Stimulated activated naive CD8-positive, alpha-beta T cell treated with anti-CD3 and anti-CD28 coated beads, Interleukin-15, amount 100 ng/mL, for 72 hours (primary cell): ENCODE measurements around the gene ARHGAP18.
A peak's percentile ranks its signal among the peaks of the same experiment; 100 is the strongest.

Experiments
- ATAC-seq: fragments of 150-1000 bp; cut with Tn5 transposase; 2 replicates; pipeline ENCODE4 v1.10.0; 2021; ENCODE audit warnings: mild to moderate bottlenecking, moderate library complexity
- DNase-seq, 2 donors: peaks; one replicate each; pipeline ENCODE4 v3.0.0; 2021 to 2022
- H3K27ac Mint-ChIP-seq, 2 donors: one replicate each; pipeline ENCODE4 v1.8.0; 2022; ENCODE audit warnings: mild to moderate bottlenecking in 2 of 2, mixed read lengths in 2 of 2, moderate library complexity in 2 of 2
- H3K27me3 Mint-ChIP-seq: one replicate; pipeline ENCODE4 v1.8.0; 2022; ENCODE audit warnings: mixed read lengths
- H3K4me1 Mint-ChIP-seq: one replicate; pipeline ENCODE4 v1.8.0; 2022; ENCODE audit warnings: mild to moderate bottlenecking, mixed read lengths
- H3K4me3 Mint-ChIP-seq, 2 donors: one replicate each; pipeline ENCODE4 v1.8.0; 2022; ENCODE audit warnings: mild to moderate bottlenecking in 2 of 2, mixed read lengths in 2 of 2, moderate library complexity in 1 of 2
- H3K9me3 Mint-ChIP-seq, 2 donors: one replicate each; pipeline ENCODE4 v1.8.0; 2022; ENCODE audit warnings: mixed read lengths in 2 of 2

ARHGAP18 gene

DNA sequence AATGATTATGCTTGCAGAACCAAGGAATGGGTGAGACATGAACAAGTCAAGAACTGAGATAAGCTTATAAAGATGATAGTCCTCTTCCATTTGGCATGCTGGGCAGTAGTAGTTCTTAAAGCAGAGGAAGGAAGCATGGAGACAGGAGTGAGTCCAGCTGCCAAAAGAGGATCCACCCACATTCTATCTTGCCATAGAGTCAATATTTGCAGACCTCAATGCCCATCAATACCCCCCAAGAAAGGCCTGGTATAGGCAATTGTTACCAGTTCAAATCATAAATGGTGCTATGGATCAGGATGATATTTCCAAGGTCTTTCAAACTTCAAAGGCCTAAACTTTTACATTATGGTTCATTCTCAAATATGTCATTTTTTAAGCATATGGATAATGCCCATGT is 4.8 kb downstream of the ARHGAP18 start:
- Mint-ChIP-seq H3K4me3 (no peak overlapping the region), H3K4me1 (peaks cover 34% of the 10 kb centered on the region)
- no peak for ATAC-seq

DNA sequence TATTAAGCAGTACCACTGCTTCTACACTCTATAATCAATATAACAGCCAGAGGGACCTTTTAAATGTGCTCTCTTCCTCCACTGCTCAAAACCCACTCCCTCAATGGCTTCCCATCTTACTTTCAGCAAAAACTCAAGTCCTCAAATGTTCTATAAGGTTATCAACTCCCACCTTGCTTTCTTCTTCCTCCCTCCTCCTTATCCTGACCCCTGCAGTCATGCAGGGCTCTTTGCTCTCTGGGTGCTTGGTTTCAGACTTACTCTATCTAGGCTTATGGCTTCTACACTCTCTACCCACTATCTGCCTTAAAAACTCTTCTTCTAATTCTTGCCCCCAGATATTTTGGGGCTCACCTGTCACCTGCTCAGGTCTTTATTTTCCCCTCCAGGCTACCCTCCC is 5.3 kb downstream of the ARHGAP18 start:
- H3K27me3 Mint-ChIP-seq: no peaks in the 10 kb centered on the region
- no peak overlapping the region for H3K27ac Mint-ChIP-seq
- ATAC-seq (no peak), DNase-seq (no peak)
- no peaks in the 10 kb centered on the region for H3K9me3 Mint-ChIP-seq
- peaks cover 32% of the 10 kb centered on the region for H3K4me1 Mint-ChIP-seq
- H3K4me3 Mint-ChIP-seq: no peak overlapping the region

More for the DNA sequence above, 4.8 kb downstream of the ARHGAP18 start:
- Mint-ChIP-seq H3K9me3 (no peaks in the 10 kb centered on the region), H3K27me3 (no peaks in the 10 kb centered on the region), H3K27ac (no peak overlapping the region)
- no peak for DNase-seq

GRCh38 chr6:129701721-129702455 is 8.1 kb downstream of the ARHGAP18 start:
- H3K4me3 Mint-ChIP-seq: no peak overlapping the region
- H3K4me1 Mint-ChIP-seq: peaks cover 25% of the 10 kb centered on the region
- ATAC-seq (no peak), DNase-seq (no peak)
- no peak overlapping the region for H3K27ac Mint-ChIP-seq
- no peaks in the 10 kb centered on the region for H3K9me3 Mint-ChIP-seq
- no peaks in the 10 kb centered on the region for H3K27me3 Mint-ChIP-seq

DNA sequence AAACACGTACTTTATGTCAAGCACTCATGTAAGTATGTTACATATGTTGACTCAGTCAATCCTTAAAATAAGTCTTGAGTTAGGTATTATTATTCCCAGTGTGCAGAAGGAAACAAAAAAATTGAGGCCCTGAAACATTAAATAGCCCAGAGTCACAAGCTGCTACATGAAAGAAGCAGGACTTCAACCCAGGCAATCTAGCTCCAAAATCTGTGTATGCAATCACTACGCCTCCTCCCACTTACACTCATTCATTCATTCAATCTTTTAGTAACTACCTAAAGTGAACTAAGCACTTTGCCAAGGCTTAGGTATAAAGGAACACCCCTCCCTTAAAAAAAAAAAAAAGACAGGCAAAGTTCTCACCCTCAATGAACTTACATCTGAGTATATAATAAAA is 9.3 kb downstream of the ARHGAP18 start:
- no peak for DNase-seq
- Mint-ChIP-seq H3K4me1 (peaks cover 37% of the 10 kb centered on the region), H3K9me3 (no peaks in the 10 kb centered on the region), H3K4me3 (no peak overlapping the region), H3K27ac (no peak overlapping the region), H3K27me3 (no peaks in the 10 kb centered on the region)
- ATAC-seq: no peak

GRCh38 chr6:129699659-129700058 is 10.3 kb downstream of the ARHGAP18 start:
- H3K27ac Mint-ChIP-seq: no peak overlapping the region
- H3K9me3 Mint-ChIP-seq: no peaks in the 10 kb centered on the region
- H3K4me3 Mint-ChIP-seq: no peak overlapping the region
- H3K4me1 Mint-ChIP-seq: peaks cover 37% of the 10 kb centered on the region
- H3K27me3 Mint-ChIP-seq: no peaks in the 10 kb centered on the region
- no peak for ATAC-seq
- no peak for DNase-seq

GRCh38 chr6:129698430-129698829 is 11.5 kb downstream of the ARHGAP18 start:
- Mint-ChIP-seq H3K4me3 (no peak overlapping the region), H3K4me1 (peaks cover 45% of the 10 kb centered on the region), H3K27ac (no peak overlapping the region), H3K9me3 (no peaks in the 10 kb centered on the region), H3K27me3 (no peaks in the 10 kb centered on the region)
- ATAC-seq: no peak
- no peak for DNase-seq

DNA sequence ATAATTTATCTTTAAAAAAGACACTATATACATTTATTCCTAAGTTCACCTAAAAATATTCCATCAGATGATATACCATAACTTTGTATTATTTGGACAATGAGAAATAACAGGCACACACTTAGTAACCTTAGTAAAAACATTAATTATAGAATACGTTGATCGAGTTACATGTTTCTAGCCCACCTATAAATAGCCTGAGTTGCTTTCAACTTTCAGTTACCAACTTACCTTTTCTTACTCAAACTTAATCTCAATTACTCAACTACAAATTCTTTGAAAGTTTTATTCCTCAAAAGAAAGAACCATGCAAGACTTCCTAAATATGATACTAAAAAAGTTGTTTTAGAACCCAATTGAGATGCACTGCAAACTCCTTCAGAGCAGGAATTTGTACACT is 12.2 kb downstream of the ARHGAP18 start:
- H3K4me3 Mint-ChIP-seq: no peak overlapping the region
- H3K4me1 Mint-ChIP-seq: peaks cover 51% of the 10 kb centered on the region
- no peak for DNase-seq
- no peaks in the 10 kb centered on the region for H3K9me3 Mint-ChIP-seq
- no peak for ATAC-seq
- H3K27me3 Mint-ChIP-seq: no peaks in the 10 kb centered on the region
- no peak overlapping the region for H3K27ac Mint-ChIP-seq

DNA sequence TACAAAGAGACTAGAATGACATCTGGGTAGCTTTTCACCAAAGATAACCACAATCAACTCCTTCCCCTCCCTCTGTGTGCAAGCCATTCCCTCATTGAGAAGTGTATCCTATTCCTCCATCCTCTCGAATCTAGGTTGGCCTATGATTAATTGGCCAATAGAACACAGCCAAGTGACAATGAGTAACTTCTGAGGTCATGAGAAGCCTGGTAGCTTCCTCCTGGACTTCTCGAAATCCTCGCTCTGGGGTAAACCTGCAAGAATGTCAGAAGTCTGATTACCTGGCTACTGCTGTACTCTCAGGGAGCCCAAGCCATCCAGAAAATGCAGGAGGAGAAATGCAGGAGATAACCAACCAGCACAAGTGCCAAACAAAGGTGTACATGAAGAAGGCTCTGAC is 13.1 kb downstream of the ARHGAP18 start:
- Mint-ChIP-seq H3K4me3 (no peak overlapping the region), H3K4me1 (peaks cover 59% of the 10 kb centered on the region), H3K9me3 (no peaks in the 10 kb centered on the region), H3K27ac (no peak overlapping the region), H3K27me3 (no peaks in the 10 kb centered on the region)
- no peak for ATAC-seq
- no peak for DNase-seq

- H3K4me1 Mint-ChIP-seq: peaks cover 67% of the 10 kb centered on the region
- peak overlapping the region; percentile 42 to 54 for H3K4me3 Mint-ChIP-seq
- DNase-seq: no peak
- H3K9me3 Mint-ChIP-seq: no peaks in the 10 kb centered on the region
- no peaks in the 10 kb centered on the region for H3K27me3 Mint-ChIP-seq
- H3K27ac Mint-ChIP-seq: peak overlapping the region in 1 of 2 donors; percentile 31
- no peak for ATAC-seq
Measured at GRCh38 chr6:129696028-129696418, 14.0 kb downstream of the ARHGAP18 start.

DNA sequence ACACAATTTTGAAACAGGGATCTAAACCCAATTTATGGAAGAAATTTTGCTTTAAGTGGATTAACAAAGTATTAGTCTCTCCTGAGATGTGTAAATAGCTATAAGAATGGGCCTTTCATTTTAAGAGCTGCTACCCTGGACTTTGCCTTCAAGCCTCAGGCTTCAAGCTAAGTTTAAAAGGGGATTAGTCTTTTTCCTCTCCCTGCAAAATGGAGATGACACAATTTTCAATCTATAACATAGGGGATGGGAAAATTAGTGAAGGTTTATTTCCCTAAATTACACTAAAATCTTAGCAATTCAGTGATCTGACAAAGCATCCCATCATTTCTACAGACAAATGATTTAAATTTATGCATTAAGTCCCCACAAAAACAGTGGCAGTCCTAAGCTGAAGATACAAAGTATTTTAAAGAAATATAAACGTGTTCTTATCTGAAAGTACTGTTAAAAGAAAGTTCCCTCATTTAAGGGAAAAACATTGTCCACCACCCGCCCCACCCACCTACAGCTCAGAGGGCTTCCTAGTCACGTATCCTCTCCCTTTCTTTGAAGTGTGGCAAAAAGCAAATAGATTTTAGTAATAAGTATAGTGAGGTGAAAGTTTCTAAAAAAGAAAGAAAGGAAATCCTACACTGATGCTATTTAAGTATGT is 14.5 kb downstream of the ARHGAP18 start:
- DNase-seq (no peak), ATAC-seq (peak; percentile 89)
- H3K27ac Mint-ChIP-seq: peak overlapping the region in 1 of 2 donors; percentile 31
- no peaks in the 10 kb centered on the region for H3K9me3 Mint-ChIP-seq
- H3K4me3 Mint-ChIP-seq: peak overlapping the region; percentile 42 to 54
- H3K4me1 Mint-ChIP-seq: peaks cover 69% of the 10 kb centered on the region
- no peaks in the 10 kb centered on the region for H3K27me3 Mint-ChIP-seq

GRCh38 chr6:129694036-129694435 is 15.9 kb downstream of the ARHGAP18 start:
- peaks cover 67% of the 10 kb centered on the region for H3K4me1 Mint-ChIP-seq
- DNase-seq (no peak), ATAC-seq (no peak)
- H3K27ac Mint-ChIP-seq: no peak overlapping the region
- no peaks in the 10 kb centered on the region for H3K27me3 Mint-ChIP-seq
- no peaks in the 10 kb centered on the region for H3K9me3 Mint-ChIP-seq
- H3K4me3 Mint-ChIP-seq: no peak overlapping the region

- no peaks in the 10 kb centered on the region for H3K9me3 Mint-ChIP-seq
- peaks cover 74% of the 10 kb centered on the region for H3K4me1 Mint-ChIP-seq
Measured at GRCh38 chr6:129692467-129692866, 17.5 kb downstream of the ARHGAP18 start.

DNA sequence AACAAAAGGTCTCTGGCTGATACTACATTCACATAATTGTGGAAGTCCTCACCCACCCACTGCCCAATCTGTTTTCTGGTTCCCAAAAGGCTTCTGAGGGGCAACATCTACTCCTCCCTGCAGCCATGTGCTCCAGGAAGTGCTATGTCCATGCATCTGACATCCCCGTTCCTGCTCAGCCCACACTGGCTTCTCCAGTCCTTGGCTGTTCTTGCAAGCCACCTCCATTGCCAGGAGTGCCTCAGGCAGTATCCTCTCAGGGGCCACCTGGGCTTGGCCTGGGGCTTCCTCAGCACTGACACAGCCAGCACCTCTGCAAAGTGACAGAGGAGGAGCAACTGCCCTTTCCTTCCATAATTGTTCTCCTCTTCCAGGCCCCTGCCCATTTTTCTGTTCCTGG is 18.3 kb downstream of the ARHGAP18 start:
- peaks cover 74% of the 10 kb centered on the region for H3K4me1 Mint-ChIP-seq

More at GRCh38 chr6:129692467-129692866, 17.5 kb downstream of the ARHGAP18 start:
- DNase-seq: no peak
- H3K27me3 Mint-ChIP-seq: no peaks in the 10 kb centered on the region
- no peak for ATAC-seq
- no peak overlapping the region for H3K4me3 Mint-ChIP-seq
- H3K27ac Mint-ChIP-seq: peak overlapping the region in 1 of 2 donors; percentile 14

DNA sequence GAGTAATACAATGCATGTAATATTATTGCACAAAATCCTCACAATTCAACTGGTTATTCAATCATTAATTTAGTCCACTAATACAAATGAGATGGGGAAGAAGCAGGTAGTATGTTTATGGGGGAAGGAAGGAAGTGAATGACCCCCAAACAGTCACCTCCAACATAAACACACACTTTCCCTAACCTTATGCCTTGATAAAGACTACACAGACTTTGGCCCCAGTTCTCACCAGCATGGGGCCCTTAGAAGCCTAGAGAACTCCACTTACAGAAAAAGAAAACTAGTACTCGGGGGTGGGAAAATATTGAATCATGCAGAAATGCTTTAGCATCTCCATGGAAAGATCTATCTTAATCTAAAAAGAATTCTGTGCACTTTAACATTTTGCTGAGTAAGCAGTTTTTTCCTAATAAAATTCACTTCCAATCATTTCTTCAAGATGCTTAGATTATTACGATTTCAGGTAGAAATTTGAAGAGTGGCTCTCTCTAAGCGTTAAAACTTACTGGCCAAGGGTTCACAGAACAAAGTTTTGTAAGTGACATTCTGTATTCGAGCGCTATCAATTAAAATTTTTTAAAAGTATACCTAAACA is 18.8 kb downstream of the ARHGAP18 start:
- H3K27ac Mint-ChIP-seq: no peak overlapping the region
- H3K9me3 Mint-ChIP-seq: no peaks in the 10 kb centered on the region
- H3K4me1 Mint-ChIP-seq: peaks cover 74% of the 10 kb centered on the region
- no peak overlapping the region for H3K4me3 Mint-ChIP-seq
- DNase-seq (no peak), ATAC-seq (no peak)
- H3K27me3 Mint-ChIP-seq: no peaks in the 10 kb centered on the region

More for the DNA sequence above, 18.3 kb downstream of the ARHGAP18 start:
- Mint-ChIP-seq H3K27ac (no peak overlapping the region), H3K27me3 (no peaks in the 10 kb centered on the region), H3K9me3 (no peaks in the 10 kb centered on the region), H3K4me3 (no peak overlapping the region)
- DNase-seq (no peak), ATAC-seq (no peak)

DNA sequence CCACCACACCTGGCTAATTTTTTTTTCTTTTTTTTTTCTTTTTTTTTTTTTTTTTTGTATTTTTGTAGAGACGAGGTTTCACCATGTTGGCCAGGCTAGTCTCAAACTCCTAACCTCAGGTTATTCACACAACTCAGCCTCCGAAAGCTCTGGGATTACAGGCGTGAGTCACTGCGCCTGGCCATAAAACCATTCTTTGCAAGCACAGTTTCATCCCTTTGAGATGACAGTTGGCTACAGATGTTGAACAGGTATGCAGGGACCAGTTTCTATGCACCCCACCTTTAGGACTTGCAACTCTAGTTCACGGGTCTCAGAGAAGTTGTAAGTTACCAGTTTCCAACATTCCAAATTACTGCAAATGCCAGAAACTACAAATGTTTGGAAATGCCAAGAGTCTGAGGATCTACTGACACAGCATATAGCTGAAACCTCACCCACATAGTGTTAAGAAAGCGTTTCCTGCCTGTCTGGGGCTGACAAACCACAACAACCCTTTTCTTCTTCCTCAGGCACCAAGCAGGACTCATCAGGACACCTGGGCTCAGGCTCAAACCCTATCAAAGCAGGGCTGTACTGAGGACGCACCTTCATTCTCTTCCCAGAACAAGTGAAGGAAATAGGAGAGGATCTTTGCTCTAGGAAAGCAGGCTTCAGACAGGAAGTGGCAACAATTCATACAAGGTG is 22.9 kb downstream of the ARHGAP18 start:
- DNase-seq: peak; percentile 38 to 58
- Mint-ChIP-seq H3K4me3 (peak overlapping the region; percentile 65 to 72), H3K9me3 (no peaks in the 10 kb centered on the region), H3K4me1 (peaks cover 72% of the 10 kb centered on the region), H3K27me3 (no peaks in the 10 kb centered on the region), H3K27ac (peak overlapping the region in 1 of 2 donors; percentile 88)
- ATAC-seq: peak; percentile 88

- Mint-ChIP-seq H3K4me1 (peaks cover 61% of the 10 kb centered on the region), H3K27ac (peak overlapping the region in 1 of 2 donors; percentile 21), H3K9me3 (no peaks in the 10 kb centered on the region), H3K4me3 (peak overlapping the region in 1 of 2 donors; percentile 40), H3K27me3 (no peaks in the 10 kb centered on the region)
- DNase-seq: no peak
- no peak for ATAC-seq
Measured at GRCh38 chr6:129685662-129686031, 24.3 kb downstream of the ARHGAP18 start.
